ENCODE measurements around the gene EXOSC7. TPM values are rescaled to one million over a fixed set of nuclear protein-coding genes. Genes with fewer than 3 reads are reported as not detected.

The EXOSC7 gene
- total and polyA plus RNA-seq, 2 donors (not counting 3 experiments of a cell fraction or from before 2014, with no cell fraction given): 44.5 to 53.8 TPM

GRCh38 chr3:44961888-44962287, 14.2 kb upstream of the EXOSC7 start:
- Histone ChIP-seq H3K9me1 (replicated peaks; ENCODE audit: control insufficient read depth, extremely low read depth, insufficient read depth, low read length) (no peaks in the 10 kb centered on the region), H3K9ac (replicated peaks; ENCODE audit: extremely low read depth, insufficient read depth, low read length) (no peak overlapping the region), H3K4me3 (replicated peaks in 1 of 3; ENCODE audit: insufficient read depth in 1 of 3, low read depth in 1 of 3, low read length in 3 of 3) (no peak overlapping the region), H3K36me3 (ENCODE audit: control insufficient read depth in 2 of 2, extremely low read depth in 1 of 2, insufficient read depth in 2 of 2, low read length in 2 of 2) (peaks cover 0 to 5% of the 10 kb centered on the region in 2 experiments), H3K9me3 (replicated peaks; ENCODE audit: control insufficient read depth, insufficient read depth, low read length) (no peaks in the 10 kb centered on the region), H2AFZ (ENCODE audit: low read depth, low read length) (no peak overlapping the region), H3K79me2 (ENCODE audit: control insufficient read depth, insufficient read depth, low read length) (peaks cover 29% of the 10 kb centered on the region), H3K27ac (ENCODE audit: insufficient read depth, low read depth, low read length) (no peak overlapping the region), H3K27me3 (ENCODE audit: control insufficient read depth in 2 of 2, insufficient read depth in 2 of 2, low read length in 2 of 2) (no peaks in the 10 kb centered on the region), H3K4me1 (ENCODE audit: control insufficient read depth, extremely low read depth, insufficient read depth, low read length) (peaks cover 3% of the 10 kb centered on the region), H4K20me1 (replicated peaks; ENCODE audit: control insufficient read depth, extremely low read depth, insufficient read depth, low read length) (no peaks in the 10 kb centered on the region), H3K4me2 (ENCODE audit: insufficient read depth, low read length) (no peak overlapping the region)
- DNase-seq (ENCODE audit: low read depth, low spot score): no peak
- TF ChIP-seq MYC (IDR thresholded peaks at IDR 0.05; ENCODE audit: low read depth, low read length) (no peak), GATA2 (IDR thresholded peaks at IDR 0.05; ENCODE audit: insufficient read depth, insufficient read length, low read depth, low read length) (no peak), CTCF (IDR thresholded peaks at IDR 0.05; ENCODE audit: extremely low read depth in 1 of 2, insufficient read depth in 1 of 2, low read depth in 1 of 2, low read length in 2 of 2) (no peak), EZH2 (IDR thresholded peaks at IDR 0.05; ENCODE audit: borderline replicate concordance, low read depth, low read length, severe bottlenecking) (no peak)
- BruUV-seq (replicated peaks): no TSS peak
- dilution Hi-C loops (cut with MboI; ENCODE audit: extremely low pct_ligation_motif_present, low sequenced_read_pairs) (no loop called here), intact Hi-C loops (cut with micrococcal nuclease) (no loop called here)
- no peak for FAIRE-seq
- ChIA-PET CTCF (no interaction called here), POLR2A (no interaction called here)

Data from endothelial cell of umbilical vein (primary cell).